Subcutaneous adipose tissue (tissue), 4 donors: ENCODE measurements around the gene RNF111. TPM values are rescaled to one million over a fixed set of nuclear protein-coding genes. Genes with fewer than 3 reads are reported as not detected.

Experiments
- total RNA-seq, 4 donors: library from RNA; depleted of rRNA; stranded (reverse); fragments of >200 nt; gene quantifications; one replicate each; pipeline ENCODE4 v1.1.0, GENCODE V29; 2016
- TF ChIP-seq, protein P1 (sequence below): fragments of 450-650 bp; IDR thresholded peaks from one replicate; pipeline ENCODE4 v1.5.1; 2016; ENCODE audit warnings: low read depth, mild to moderate bottlenecking, control low read depth, antibody characterized with exemption, moderate library complexity

RNF111 gene
- total RNA-seq, 4 donors from 2014 or later, result 24.2 to 35.7 (median 28.0) TPM

DNA sequence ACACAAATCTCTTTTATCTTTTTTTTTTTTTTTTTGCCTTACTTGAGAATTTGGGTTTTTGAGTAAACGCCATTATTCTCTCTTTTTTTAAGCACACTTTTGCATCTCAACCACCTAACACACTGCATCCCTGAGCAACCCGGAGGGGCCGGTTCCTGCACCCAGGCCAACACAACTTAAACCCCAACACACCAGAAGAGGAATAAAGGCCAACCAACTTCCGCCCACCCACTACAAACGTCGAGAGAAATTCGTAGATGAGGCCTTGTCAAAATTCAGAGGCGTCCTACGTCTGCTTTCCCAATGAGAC lies 117.1 kb downstream of the RNF111 start:
- TF ChIP-seq, protein P1, sequence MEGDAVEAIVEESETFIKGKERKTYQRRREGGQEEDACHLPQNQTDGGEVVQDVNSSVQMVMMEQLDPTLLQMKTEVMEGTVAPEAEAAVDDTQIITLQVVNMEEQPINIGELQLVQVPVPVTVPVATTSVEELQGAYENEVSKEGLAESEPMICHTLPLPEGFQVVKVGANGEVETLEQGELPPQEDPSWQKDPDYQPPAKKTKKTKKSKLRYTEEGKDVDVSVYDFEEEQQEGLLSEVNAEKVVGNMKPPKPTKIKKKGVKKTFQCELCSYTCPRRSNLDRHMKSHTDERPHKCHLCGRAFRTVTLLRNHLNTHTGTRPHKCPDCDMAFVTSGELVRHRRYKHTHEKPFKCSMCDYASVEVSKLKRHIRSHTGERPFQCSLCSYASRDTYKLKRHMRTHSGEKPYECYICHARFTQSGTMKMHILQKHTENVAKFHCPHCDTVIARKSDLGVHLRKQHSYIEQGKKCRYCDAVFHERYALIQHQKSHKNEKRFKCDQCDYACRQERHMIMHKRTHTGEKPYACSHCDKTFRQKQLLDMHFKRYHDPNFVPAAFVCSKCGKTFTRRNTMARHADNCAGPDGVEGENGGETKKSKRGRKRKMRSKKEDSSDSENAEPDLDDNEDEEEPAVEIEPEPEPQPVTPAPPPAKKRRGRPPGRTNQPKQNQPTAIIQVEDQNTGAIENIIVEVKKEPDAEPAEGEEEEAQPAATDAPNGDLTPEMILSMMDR, result no peak

DNA sequence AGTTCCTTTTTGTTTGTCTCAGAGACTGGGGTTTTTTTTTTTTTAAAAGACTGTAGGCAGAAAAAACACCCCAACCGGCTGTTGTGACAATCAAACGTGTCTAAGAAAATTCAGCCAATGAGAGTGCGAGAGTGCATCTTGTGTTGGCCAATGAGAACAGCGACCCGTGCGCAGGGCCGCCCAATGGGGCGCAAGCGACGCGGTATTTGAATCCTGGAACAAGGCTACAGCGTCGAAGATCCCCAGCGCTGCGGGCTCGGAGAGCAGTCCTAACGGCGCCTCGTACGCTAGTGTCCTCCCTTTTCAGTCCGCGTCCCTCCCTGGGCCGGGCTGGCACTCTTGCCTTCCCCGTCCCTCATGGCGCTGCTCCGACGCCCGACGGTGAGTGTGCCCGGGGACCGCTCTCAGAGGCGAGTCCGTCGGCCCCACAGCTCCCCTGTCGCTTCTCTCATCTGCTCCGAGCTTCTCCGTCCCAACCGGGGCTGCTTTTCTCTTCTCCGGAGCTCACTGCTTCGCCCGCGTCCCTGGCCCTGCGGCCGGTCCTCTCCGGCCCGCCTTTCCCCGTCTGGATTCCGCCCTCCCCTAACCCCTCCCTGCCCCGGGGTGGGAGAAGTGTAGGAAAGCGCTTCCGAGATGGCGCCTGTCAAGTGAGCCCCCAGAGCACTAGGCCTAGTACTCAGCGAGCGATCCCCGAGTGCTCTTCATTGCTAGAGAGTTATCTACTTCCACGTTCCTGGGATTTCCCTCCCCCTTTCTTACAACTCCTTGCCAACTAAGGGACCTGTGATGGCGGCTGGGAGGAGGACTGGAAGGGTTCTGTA lies 117.7 kb downstream of the RNF111 start, which contains the start of gene CCNB2:
CCNB2 (plus strand) TSS at position 235 of the 821 bp plus-strand sequence; CDS start at position 358, 123 bp downstream.
- TF ChIP-seq, protein P1, result no peak

- TF ChIP-seq, protein P1, result no peak
Observed at GRCh38 chr15:59105854-59106253, 118.4 kb downstream of the RNF111 start.

GRCh38 chr15:59111251-59111650 lies 123.8 kb downstream of the RNF111 start:
- TF ChIP-seq, protein P1, result no peak

GRCh38 chr15:59115047-59115446 lies 127.6 kb downstream of the RNF111 start:
- TF ChIP-seq, protein P1, result no peak

- TF ChIP-seq, protein P1, result no peak
Observed at GRCh38 chr15:59116141-59116540, 128.7 kb downstream of the RNF111 start.

GRCh38 chr15:59116771-59117170 lies 129.3 kb downstream of the RNF111 start:
- TF ChIP-seq, protein P1, result no peak
